ENCODE measurements around the gene PAMR1. TPM values are rescaled to one million over a fixed set of nuclear protein-coding genes. Genes with fewer than 3 reads are reported as not detected.

The PAMR1 gene
- total RNA-seq, 1 experiment from 2014 or later: 3.9 TPM

- Histone ChIP-seq H3K27me3 (ENCODE audit: control insufficient read depth, insufficient read depth, low read length) (no peaks in the 10 kb centered on the region), H3K36me3 (replicated peaks; ENCODE audit: control insufficient read depth, insufficient read depth, low read length) (no peaks in the 10 kb centered on the region), H3K4me3 (ENCODE audit: insufficient read depth, low read depth, low read length) (no peak overlapping the region)
- DNase-seq: no peak
These were observed 122.4 kb downstream of the PAMR1 start for GRCh38 chr11:35402751-35403660.

DNA sequence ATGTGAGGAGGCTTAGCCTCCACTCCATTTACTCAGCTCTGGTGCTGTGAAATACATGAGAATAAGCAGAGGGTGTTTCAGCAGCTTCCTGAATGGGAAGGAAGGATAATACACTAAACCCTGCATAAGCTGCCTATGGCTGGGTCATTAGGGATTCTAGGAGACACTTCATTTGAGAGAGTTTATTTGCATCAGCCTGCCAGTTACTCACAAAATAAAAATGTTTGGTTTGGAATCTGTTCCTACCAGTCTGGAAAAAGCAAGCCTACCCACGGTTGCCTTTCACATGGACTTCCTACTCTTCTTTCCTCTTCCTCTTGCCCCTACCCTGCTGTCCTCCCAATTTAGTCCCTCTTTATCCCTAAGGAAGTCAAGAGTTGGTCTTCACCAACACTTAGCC is 126.5 kb downstream of the PAMR1 start:
- DNase-seq: no peak
- Histone ChIP-seq H3K36me3 (replicated peaks; ENCODE audit: control insufficient read depth, insufficient read depth, low read length) (no peaks in the 10 kb centered on the region), H3K4me3 (ENCODE audit: insufficient read depth, low read depth, low read length) (no peak overlapping the region)

DNA sequence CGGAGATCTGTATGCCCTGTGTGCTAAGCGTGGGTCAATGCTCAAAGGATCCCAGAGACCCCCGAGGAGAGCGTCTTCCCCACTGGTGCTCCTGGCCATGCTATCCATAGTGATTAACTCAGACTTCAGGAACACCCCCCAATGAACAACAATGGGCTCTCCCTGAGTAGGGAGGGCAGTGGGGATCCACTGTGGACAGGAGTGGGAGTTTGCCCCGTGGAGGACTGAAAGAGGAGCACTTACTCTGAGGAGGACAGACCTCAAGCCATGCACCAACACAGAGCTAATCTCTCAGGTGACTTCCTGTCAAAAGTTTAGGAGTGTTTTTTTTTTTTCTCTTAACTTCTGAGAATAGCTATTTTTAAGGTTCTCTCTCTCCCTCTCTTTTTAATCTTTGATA is 130.5 kb downstream of the PAMR1 start:
- Histone ChIP-seq H3K27me3 (ENCODE audit: control insufficient read depth, insufficient read depth, low read length) (no peaks in the 10 kb centered on the region), H3K36me3 (replicated peaks; ENCODE audit: control insufficient read depth, insufficient read depth, low read length) (no peaks in the 10 kb centered on the region), H3K4me3 (ENCODE audit: insufficient read depth, low read depth, low read length) (no peak overlapping the region)
- DNase-seq: no peak

More for the DNA sequence above, 126.5 kb downstream of the PAMR1 start:
- no peaks in the 10 kb centered on the region for H3K27me3 ChIP-seq (ENCODE audit: control insufficient read depth, insufficient read depth, low read length)

GRCh38 chr11:35393098-35393497 is 132.3 kb downstream of the PAMR1 start:
- no peak for DNase-seq
- no peak overlapping the region for H3K4me3 ChIP-seq (ENCODE audit: insufficient read depth, low read depth, low read length)
- H3K27me3 ChIP-seq (ENCODE audit: control insufficient read depth, insufficient read depth, low read length): no peaks in the 10 kb centered on the region
- H3K36me3 ChIP-seq (replicated peaks; ENCODE audit: control insufficient read depth, insufficient read depth, low read length): no peaks in the 10 kb centered on the region

GRCh38 chr11:35391922-35392688 is 133.3 kb downstream of the PAMR1 start:
- Histone ChIP-seq H3K4me3 (ENCODE audit: insufficient read depth, low read depth, low read length) (no peak overlapping the region), H3K36me3 (replicated peaks; ENCODE audit: control insufficient read depth, insufficient read depth, low read length) (no peaks in the 10 kb centered on the region), H3K27me3 (ENCODE audit: control insufficient read depth, insufficient read depth, low read length) (no peaks in the 10 kb centered on the region)
- DNase-seq: peak; percentile 84

DNA sequence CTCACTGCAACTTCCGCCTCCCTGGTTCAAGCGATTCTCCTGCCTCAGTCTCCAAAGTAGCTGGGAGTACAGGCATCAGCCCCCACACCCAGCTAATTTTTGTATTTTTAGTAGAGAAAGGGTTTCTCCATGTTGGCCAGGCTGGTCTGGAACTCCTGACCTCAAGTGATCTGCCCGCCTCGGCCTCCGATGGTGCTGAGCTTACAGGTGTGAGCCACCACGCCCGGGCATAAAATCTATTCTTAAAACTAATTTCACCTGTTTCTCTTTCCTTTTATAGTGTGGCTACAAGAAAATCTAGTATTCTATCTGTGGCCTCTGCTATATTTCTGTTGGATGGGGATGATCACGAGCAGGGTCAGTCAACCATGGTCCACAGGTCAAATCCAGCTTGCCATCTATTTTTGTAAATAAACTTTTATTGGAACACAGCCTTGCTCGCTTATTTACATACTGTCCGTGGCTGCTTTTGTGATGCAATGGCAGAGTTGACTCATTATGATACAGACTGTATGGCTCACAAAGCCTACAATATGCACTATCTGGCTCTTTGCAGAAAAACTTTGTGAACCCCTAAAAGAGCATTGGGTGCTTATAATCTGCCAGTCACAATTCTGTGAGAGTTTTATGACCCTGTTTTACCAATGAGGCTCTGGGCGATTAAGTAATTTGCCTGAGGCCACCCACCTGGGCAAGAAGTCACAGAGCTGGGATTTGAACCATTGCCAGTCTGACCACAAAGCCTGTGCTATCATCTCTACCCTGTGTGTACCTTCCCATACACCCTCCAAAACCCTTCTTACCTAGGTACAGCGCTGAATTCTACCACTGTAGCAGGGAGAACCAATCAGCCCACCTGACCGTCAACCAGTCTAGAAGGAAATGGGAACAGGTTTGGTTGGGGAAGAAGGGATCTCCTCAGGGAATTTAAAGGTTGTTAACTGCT is 134.4 kb downstream of the PAMR1 start:
- Histone ChIP-seq H3K4me3 (ENCODE audit: insufficient read depth, low read depth, low read length) (no peak overlapping the region), H3K36me3 (replicated peaks; ENCODE audit: control insufficient read depth, insufficient read depth, low read length) (no peaks in the 10 kb centered on the region), H3K27me3 (ENCODE audit: control insufficient read depth, insufficient read depth, low read length) (no peaks in the 10 kb centered on the region)
- no peak for DNase-seq

DNA sequence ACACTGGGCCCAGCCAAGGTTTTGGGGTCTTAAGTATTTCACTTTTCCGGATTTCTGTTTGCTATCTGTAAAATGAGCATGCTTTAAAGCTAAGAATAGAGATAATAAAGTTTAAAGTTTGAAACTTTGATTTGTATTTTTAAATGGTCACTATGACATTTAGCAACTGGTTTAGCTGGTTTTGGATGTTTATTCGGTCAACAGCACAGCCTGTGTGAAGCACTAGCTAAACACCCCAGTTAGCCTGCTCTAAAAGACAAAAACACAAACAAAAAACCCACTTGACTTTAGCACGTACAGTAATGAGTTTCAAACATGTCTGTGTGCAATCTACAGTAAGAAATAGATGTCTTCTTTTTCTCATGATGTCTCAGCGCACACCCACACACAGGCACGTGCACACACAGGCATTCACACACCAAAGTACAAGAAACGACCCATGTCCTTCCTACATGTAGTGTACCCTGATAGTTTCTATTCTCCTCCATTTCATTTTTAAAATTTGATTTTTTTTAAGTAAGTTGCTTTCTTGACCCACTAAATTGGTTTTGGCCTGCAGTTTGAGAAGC is 135.4 kb downstream of the PAMR1 start:
- H3K36me3 ChIP-seq (replicated peaks; ENCODE audit: control insufficient read depth, insufficient read depth, low read length): no peaks in the 10 kb centered on the region
- no peaks in the 10 kb centered on the region for H3K27me3 ChIP-seq (ENCODE audit: control insufficient read depth, insufficient read depth, low read length)
- no peak for DNase-seq
- H3K4me3 ChIP-seq (ENCODE audit: insufficient read depth, low read depth, low read length): no peak overlapping the region

DNA sequence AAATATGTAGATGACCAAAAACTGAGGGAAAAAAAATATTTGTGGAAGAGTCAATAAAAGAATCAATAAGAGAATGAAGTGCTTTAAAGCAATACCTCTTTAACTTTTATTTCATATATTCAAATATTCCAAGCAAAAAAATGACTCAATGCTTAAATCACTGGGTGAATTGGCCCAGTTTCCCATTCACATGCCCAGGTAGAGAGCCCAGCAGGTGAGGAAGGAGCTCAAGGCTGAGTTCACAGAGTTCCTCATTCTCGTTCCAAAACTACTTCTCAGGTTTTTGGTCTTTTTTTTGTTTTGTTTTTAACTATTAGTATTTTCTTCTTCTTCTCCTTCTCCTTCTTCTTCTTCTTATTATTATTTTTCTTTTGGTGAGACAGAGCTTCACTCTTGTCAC is 136.3 kb downstream of the PAMR1 start:
- H3K4me3 ChIP-seq (ENCODE audit: insufficient read depth, low read depth, low read length): no peak overlapping the region
- H3K36me3 ChIP-seq (replicated peaks; ENCODE audit: control insufficient read depth, insufficient read depth, low read length): no peaks in the 10 kb centered on the region
- no peak for DNase-seq
- no peaks in the 10 kb centered on the region for H3K27me3 ChIP-seq (ENCODE audit: control insufficient read depth, insufficient read depth, low read length)

- H3K36me3 ChIP-seq (replicated peaks; ENCODE audit: control insufficient read depth, insufficient read depth, low read length): no peaks in the 10 kb centered on the region
- no peak overlapping the region for H3K4me3 ChIP-seq (ENCODE audit: insufficient read depth, low read depth, low read length)
- no peak for DNase-seq
- no peaks in the 10 kb centered on the region for H3K27me3 ChIP-seq (ENCODE audit: control insufficient read depth, insufficient read depth, low read length)
These were observed 137.4 kb downstream of the PAMR1 start for GRCh38 chr11:35388061-35388460.

GRCh38 chr11:35387111-35387982 is 138.1 kb downstream of the PAMR1 start:
- no peak overlapping the region for H3K4me3 ChIP-seq (ENCODE audit: insufficient read depth, low read depth, low read length)
- no peak for DNase-seq
- no peaks in the 10 kb centered on the region for H3K27me3 ChIP-seq (ENCODE audit: control insufficient read depth, insufficient read depth, low read length)
- no peaks in the 10 kb centered on the region for H3K36me3 ChIP-seq (replicated peaks; ENCODE audit: control insufficient read depth, insufficient read depth, low read length)

DNA sequence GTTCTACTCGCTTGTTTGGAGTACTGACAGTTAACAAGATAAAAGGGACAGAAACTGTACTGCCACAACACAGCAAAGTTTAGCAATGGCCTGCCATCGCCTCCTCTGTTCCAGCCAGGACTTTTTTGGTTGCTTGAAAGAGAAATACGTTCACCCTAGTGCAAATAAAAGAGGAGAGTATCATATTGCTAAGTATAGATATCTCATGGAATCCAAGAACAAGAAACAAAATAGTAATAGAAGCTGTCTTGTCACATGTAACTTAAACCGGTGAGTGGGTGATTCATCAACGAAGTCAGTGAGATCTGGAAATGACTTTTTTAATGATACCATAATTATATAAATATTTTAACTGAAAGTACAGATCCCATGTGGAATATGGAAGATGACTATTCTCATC is 141.5 kb downstream of the PAMR1 start:
- no peak for DNase-seq
- Histone ChIP-seq H3K36me3 (replicated peaks; ENCODE audit: control insufficient read depth, insufficient read depth, low read length) (no peaks in the 10 kb centered on the region), H3K27me3 (ENCODE audit: control insufficient read depth, insufficient read depth, low read length) (no peaks in the 10 kb centered on the region), H3K4me3 (ENCODE audit: insufficient read depth, low read depth, low read length) (no peak overlapping the region)
